ENCODE data around the gene CKMT2. TPM values are rescaled to one million over a fixed set of nuclear protein-coding genes. Genes with fewer than 3 reads are reported as not detected.
A peak's percentile ranks its signal among the peaks of the same experiment; 100 is the strongest.

The CKMT2 gene
- total RNA-seq, 1 donor from 2014 or later, result not detected

GRCh38 chr5:81302596-81302995 is 69.5 kb downstream of the CKMT2 start:
- Histone ChIP-seq H3K4me3 (ENCODE audit: low read depth, low read length) (peak overlapping the region; percentile 75), H3K27me3 (ENCODE audit: control insufficient read depth, insufficient read depth, low read length) (no peaks in the 10 kb centered on the region), H3K36me3 (ENCODE audit: control insufficient read depth, insufficient read depth, low read length) (no peaks in the 10 kb centered on the region)
- TF ChIP-seq, protein P1, sequence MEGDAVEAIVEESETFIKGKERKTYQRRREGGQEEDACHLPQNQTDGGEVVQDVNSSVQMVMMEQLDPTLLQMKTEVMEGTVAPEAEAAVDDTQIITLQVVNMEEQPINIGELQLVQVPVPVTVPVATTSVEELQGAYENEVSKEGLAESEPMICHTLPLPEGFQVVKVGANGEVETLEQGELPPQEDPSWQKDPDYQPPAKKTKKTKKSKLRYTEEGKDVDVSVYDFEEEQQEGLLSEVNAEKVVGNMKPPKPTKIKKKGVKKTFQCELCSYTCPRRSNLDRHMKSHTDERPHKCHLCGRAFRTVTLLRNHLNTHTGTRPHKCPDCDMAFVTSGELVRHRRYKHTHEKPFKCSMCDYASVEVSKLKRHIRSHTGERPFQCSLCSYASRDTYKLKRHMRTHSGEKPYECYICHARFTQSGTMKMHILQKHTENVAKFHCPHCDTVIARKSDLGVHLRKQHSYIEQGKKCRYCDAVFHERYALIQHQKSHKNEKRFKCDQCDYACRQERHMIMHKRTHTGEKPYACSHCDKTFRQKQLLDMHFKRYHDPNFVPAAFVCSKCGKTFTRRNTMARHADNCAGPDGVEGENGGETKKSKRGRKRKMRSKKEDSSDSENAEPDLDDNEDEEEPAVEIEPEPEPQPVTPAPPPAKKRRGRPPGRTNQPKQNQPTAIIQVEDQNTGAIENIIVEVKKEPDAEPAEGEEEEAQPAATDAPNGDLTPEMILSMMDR (IDR thresholded peaks at IDR 0.05; ENCODE audit: insufficient read depth, low read length, poor library complexity, severe bottlenecking), result no peak
- no peak for DNase-seq (ENCODE audit: low read depth)

- no peaks in the 10 kb centered on the region for H3K36me3 ChIP-seq (ENCODE audit: control insufficient read depth, insufficient read depth, low read length)
- H3K4me3 ChIP-seq (ENCODE audit: low read depth, low read length), result no peak overlapping the region
- TF ChIP-seq, protein P1 (IDR thresholded peaks at IDR 0.05; ENCODE audit: insufficient read depth, low read length, poor library complexity, severe bottlenecking), result no peak
- no peaks in the 10 kb centered on the region for H3K27me3 ChIP-seq (ENCODE audit: control insufficient read depth, insufficient read depth, low read length)
- no peak for DNase-seq (ENCODE audit: low read depth)
Observed at GRCh38 chr5:81303563-81303962, 70.4 kb downstream of the CKMT2 start.

- no peak overlapping the region for H3K4me3 ChIP-seq (ENCODE audit: low read depth, low read length)
- no peaks in the 10 kb centered on the region for H3K27me3 ChIP-seq (ENCODE audit: control insufficient read depth, insufficient read depth, low read length)
- H3K36me3 ChIP-seq (ENCODE audit: control insufficient read depth, insufficient read depth, low read length), result no peaks in the 10 kb centered on the region
- TF ChIP-seq, protein P1 (IDR thresholded peaks at IDR 0.05; ENCODE audit: insufficient read depth, low read length, poor library complexity, severe bottlenecking), result no peak
- DNase-seq (ENCODE audit: low read depth), result no peak
Observed at GRCh38 chr5:81305785-81306184, 72.7 kb downstream of the CKMT2 start.

DNA sequence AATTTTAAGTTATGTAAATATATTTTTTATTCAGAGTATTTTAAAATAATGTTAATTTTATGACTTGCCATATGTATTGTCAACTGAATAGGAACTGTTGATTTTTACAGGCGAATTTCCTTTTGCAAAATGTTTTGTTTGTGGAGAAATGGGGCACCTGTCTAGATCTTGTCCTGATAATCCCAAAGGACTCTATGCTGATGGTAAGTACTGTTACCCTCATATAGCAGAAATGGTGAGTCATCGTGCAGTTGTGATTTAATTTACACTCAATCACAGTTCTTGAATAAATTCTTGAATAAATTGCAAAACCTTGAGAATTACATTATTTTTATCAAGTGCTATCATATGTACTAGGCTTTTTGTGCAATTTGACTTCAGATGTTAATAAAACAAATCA is 75.7 kb downstream of the CKMT2 start:
- TF ChIP-seq, protein P1 (IDR thresholded peaks at IDR 0.05; ENCODE audit: insufficient read depth, low read length, poor library complexity, severe bottlenecking), result no peak
- DNase-seq (ENCODE audit: low read depth), result no peak
- peaks cover 2% of the 10 kb centered on the region for H3K36me3 ChIP-seq (ENCODE audit: control insufficient read depth, insufficient read depth, low read length)
- H3K27me3 ChIP-seq (ENCODE audit: control insufficient read depth, insufficient read depth, low read length), result no peaks in the 10 kb centered on the region
- H3K4me3 ChIP-seq (ENCODE audit: low read depth, low read length), result no peak overlapping the region

DNA sequence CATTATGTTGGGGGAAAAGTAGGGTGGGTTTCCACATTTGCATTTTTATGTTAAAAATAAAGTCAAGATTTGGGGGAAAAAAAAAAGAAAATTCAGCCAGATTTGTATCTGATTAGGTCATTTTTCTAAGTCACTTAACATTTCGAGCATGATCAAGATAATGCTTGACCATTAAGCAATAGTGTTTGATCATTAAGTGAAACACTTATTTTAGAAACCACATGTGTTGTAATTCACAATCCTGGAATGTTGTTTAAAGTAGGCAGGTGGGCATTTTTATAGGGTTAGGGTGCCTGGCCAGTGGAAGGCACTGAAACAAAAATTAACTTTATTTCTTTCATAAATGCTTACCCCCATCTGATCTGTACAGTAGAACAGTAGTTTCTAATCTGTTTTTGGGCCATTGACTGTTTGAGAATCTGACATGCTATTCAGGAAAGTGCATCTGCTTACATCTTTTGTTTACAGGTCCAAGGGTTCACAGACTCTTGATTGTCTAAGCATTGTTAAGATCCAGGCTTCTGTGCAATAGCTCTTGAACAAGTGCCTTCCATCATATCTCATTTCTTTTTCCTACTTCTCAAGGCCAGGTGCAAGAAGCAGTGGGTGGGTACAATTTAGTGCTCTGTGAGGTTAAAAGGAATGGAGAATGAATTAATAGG is 77.4 kb downstream of the CKMT2 start:
- DNase-seq (ENCODE audit: low read depth), result no peak
- no peaks in the 10 kb centered on the region for H3K27me3 ChIP-seq (ENCODE audit: control insufficient read depth, insufficient read depth, low read length)
- H3K4me3 ChIP-seq (ENCODE audit: low read depth, low read length), result no peak overlapping the region
- peaks cover 2% of the 10 kb centered on the region for H3K36me3 ChIP-seq (ENCODE audit: control insufficient read depth, insufficient read depth, low read length)
- TF ChIP-seq, protein P1 (IDR thresholded peaks at IDR 0.05; ENCODE audit: insufficient read depth, low read length, poor library complexity, severe bottlenecking), result no peak

GRCh38 chr5:81313278-81313677 is 80.2 kb downstream of the CKMT2 start:
- TF ChIP-seq, protein P1 (IDR thresholded peaks at IDR 0.05; ENCODE audit: insufficient read depth, low read length, poor library complexity, severe bottlenecking), result no peak
- H3K36me3 ChIP-seq (ENCODE audit: control insufficient read depth, insufficient read depth, low read length), result peaks cover 2% of the 10 kb centered on the region
- no peak for DNase-seq (ENCODE audit: low read depth)

More at GRCh38 chr5:81313278-81313677, 80.2 kb downstream of the CKMT2 start:
- H3K27me3 ChIP-seq (ENCODE audit: control insufficient read depth, insufficient read depth, low read length), result no peaks in the 10 kb centered on the region
- no peak overlapping the region for H3K4me3 ChIP-seq (ENCODE audit: low read depth, low read length)
